BJ (cell line): ENCODE data around the gene AMOTL2. TPM values are rescaled to one million over a fixed set of nuclear protein-coding genes. Genes with fewer than 3 reads are reported as not detected.

Source experiments
- CTCF ChIA-PET: fragments of 350-600 bp; formaldehyde crosslinking; extraction: SDS; loops from one replicate; lab custom pipeline; 2021; ENCODE audit warnings: antibody characterized with exemption, inconsistent platforms; lab: Yijun Ruan, JAX
- POLR2A ChIA-PET: fragments of 300-600 bp; sonication (Branson Sonifier 250); formaldehyde crosslinking; extraction: SDS; loops from one replicate; lab custom pipeline; 2021; ENCODE audit warnings: antibody characterized with exemption; lab: Charles Lee
- DNase-seq: peaks from one replicate; pipeline ENCODE4 v3.0.0-alpha.2; 2011; ENCODE audit warnings: low read depth
- H3K27me3 ChIP-seq: 2 replicates; pipeline ENCODE4 v1.6.0; 2011; ENCODE audit warnings: low read length; ENCODE audit not compliant: control insufficient read depth, insufficient read depth
- H3K36me3 ChIP-seq: 2 replicates; pipeline ENCODE4 v1.5.1; 2011; ENCODE audit warnings: low read length; ENCODE audit not compliant: control insufficient read depth, insufficient read depth
- H3K4me3 ChIP-seq: 2 replicates; pipeline ENCODE4 v1.5.1; 2011; ENCODE audit warnings: low read depth, mild to moderate bottlenecking, control low read depth, low read length
- polyA plus RNA-seq: library from polyadenylated mRNA; depleted of rRNA; stranded (reverse); fragments of >200 nt; gene quantifications from 2 replicates; pipeline ENCODE4 v1.2.3, GENCODE V29; 2011
- TF ChIP-seq, protein P1 (sequence below): IDR thresholded peaks from 2 replicates; pipeline ENCODE4 v1.5.1; 2011; ENCODE audit warnings: low read depth, mild to moderate bottlenecking, control low read depth, inconsistent platforms, low read length, moderate library complexity; ENCODE audit not compliant: insufficient read depth

AMOTL2 gene
- polyA plus RNA-seq, 1 experiment: 199 TPM

- ChIA-PET POLR2A (interaction anchor here (0.5 to 1.4 kb wide), 10 partner anchors 18 to 171 kb away, joined by 3 to 8 read pairs (median 3); partner anchors contain the start of gene AMOTL2), CTCF (interaction anchor here (0.5 to 10.3 kb wide), 12 partner anchors 11 to 171 kb away, joined by 3 to 114 read pairs (median 6); partner anchors contain the start of genes AMOTL2, ANAPC13 and CEP63)
- no peak for DNase-seq
- Histone ChIP-seq H3K36me3 (no peaks in the 10 kb centered on the region), H3K27me3 (no peaks in the 10 kb centered on the region), H3K4me3 (peak overlapping the region; percentile 60)
- TF ChIP-seq, protein P1, sequence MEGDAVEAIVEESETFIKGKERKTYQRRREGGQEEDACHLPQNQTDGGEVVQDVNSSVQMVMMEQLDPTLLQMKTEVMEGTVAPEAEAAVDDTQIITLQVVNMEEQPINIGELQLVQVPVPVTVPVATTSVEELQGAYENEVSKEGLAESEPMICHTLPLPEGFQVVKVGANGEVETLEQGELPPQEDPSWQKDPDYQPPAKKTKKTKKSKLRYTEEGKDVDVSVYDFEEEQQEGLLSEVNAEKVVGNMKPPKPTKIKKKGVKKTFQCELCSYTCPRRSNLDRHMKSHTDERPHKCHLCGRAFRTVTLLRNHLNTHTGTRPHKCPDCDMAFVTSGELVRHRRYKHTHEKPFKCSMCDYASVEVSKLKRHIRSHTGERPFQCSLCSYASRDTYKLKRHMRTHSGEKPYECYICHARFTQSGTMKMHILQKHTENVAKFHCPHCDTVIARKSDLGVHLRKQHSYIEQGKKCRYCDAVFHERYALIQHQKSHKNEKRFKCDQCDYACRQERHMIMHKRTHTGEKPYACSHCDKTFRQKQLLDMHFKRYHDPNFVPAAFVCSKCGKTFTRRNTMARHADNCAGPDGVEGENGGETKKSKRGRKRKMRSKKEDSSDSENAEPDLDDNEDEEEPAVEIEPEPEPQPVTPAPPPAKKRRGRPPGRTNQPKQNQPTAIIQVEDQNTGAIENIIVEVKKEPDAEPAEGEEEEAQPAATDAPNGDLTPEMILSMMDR: peak; percentile 63
Observed at GRCh38 chr3:134312873-134313846, 61.1 kb downstream of the AMOTL2 start.

- ChIA-PET POLR2A (interaction anchor here (0.6 to 1.4 kb wide), 2 partner anchors 19 to 62 kb away, joined by 8 to 10 read pairs; partner anchors contain the start of gene AMOTL2), CTCF (interaction anchor here (0.7 to 10.3 kb wide), 9 partner anchors 12 to 172 kb away, joined by 3 to 114 read pairs (median 7); partner anchors contain the start of genes AMOTL2, ANAPC13 and CEP63)
- no peaks in the 10 kb centered on the region for H3K27me3 ChIP-seq
- DNase-seq: no peak
- no peaks in the 10 kb centered on the region for H3K36me3 ChIP-seq
- TF ChIP-seq, protein P1: peak; percentile 34; the same call in 1 of the 2 replicates
- no peak overlapping the region for H3K4me3 ChIP-seq
Observed at GRCh38 chr3:134312072-134312872, 62.0 kb downstream of the AMOTL2 start.

GRCh38 chr3:134311693-134312071, 62.6 kb downstream of the AMOTL2 start:
- Histone ChIP-seq H3K4me3 (no peak overlapping the region), H3K27me3 (no peaks in the 10 kb centered on the region), H3K36me3 (no peaks in the 10 kb centered on the region)
- CTCF ChIA-PET: interaction anchor here (0.9 to 10.3 kb wide), 7 partner anchors 19 to 172 kb away, joined by 3 to 185 read pairs (median 41); partner anchors contain the start of genes AMOTL2, ANAPC13 and CEP63
- no peak for DNase-seq
- POLR2A ChIA-PET: interaction anchor here (0.6 to 1.1 kb wide), 5 partner anchors 46 to 172 kb away, joined by 3 to 10 read pairs (median 7); partner anchors contain the start of gene AMOTL2
- TF ChIP-seq, protein P1: no peak

DNA sequence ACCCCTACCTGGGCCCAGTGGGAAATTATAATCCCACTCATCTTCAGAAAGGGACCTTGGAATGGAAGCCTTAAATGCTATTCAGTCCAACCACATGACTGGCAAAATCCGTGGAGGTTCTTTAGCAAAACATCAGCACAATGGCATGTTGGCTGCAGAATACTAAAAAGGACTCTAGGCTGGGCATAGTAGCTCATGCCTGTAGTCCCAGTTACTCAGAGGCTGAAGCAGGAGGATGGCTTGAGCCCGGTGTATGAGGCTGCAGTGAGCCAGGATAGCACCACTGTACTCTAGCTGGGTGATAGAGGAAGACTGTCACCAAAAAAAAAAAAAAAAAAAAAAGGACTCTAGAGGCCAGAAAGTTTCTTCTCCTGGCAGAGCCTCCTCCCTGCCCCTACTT, 63.0 kb downstream of the AMOTL2 start:
- Histone ChIP-seq H3K36me3 (no peaks in the 10 kb centered on the region), H3K27me3 (no peaks in the 10 kb centered on the region), H3K4me3 (no peak overlapping the region)
- ChIA-PET CTCF (interaction anchor here (0.6 to 10.3 kb wide), 7 partner anchors 19 to 173 kb away, joined by 3 to 185 read pairs (median 41); partner anchors contain the start of genes AMOTL2, ANAPC13 and CEP63), POLR2A (interaction anchor here (0.6 to 1.1 kb wide), 6 partner anchors 47 to 274 kb away, joined by 3 to 10 read pairs (median 6); partner anchors contain the start of gene AMOTL2)
- no peak for DNase-seq
- TF ChIP-seq, protein P1: no peak
